ENCODE data around the gene IFNA16.
"Not testable (repeated sequence)": the region's sequence is repeated elsewhere in the genome, so short reads cannot be mapped to it uniquely, and the experiment has no call there.

IFNA16 gene

DNA sequence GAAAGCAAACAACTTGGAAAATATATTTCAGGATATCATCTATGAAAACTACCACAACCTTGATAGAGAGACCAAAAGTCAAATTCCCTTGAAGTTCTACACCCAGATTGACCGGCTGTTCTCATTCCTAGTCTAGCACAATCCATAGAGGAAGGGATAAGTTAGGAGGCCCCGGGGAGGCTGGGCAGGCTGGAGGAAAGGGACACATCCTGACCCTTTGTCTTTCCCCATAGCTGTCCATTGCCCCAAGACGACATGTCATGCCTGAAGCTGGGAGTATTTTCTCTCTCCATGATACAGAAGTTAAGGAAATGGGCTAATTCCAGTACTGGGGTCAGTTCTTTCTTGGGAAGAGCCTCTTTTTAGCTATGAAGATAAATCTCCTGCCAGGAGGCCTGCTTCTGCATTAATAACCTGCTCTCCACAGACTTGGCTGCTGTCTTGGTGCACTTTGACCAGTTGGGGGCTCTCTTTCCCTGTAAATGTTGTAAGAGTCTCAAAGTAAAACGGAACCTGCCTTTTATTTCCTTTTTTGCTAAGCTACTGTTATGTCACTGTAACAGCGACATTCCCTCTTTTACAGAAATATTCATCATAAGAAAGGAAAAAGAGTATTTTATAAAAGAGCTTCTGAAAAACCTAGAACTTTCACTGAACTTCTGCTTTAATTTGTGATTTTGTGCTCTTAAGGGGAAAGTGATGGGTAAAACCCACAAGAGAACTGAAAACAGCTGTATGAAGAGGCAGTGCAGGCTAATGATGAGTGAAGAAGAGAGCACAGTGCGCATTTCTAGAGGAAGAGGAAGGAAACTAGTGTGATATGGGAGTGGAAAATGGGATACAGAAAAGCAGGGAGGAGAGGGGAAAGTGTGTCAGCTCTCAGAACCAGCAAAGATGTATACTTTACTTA lies 22.0 kb downstream of the IFNA16 start:
- DNase-seq (ENCODE audit: low spot score) = peak; percentile 54

DNA sequence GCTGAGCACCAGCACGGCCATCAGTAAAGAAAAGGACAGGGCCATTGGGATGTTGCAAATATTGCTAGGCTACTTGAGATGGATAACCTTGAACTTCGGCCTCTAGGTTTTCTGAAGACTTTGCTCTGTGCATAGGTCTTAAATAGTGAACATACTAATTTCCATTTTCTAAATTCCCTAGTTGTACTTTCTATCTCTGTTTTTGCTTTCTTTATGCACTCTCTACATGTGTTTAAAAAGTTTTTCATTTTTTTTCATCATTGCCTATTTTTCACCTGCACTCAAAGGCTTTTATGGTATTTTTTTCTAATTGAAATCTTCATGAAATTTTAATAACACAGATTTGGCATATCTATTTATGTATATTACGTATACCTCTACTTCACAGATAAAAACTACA lies 29.6 kb downstream of the IFNA16 start, which contains the start of gene IFNA4:
Gene IFNA4 (minus strand): TSS at position 101 of the 400 bp plus-strand sequence. CDS start 56 bp downstream, at position 45.
- DNase-seq (ENCODE audit: low spot score) = not testable (repeated sequence)

DNA sequence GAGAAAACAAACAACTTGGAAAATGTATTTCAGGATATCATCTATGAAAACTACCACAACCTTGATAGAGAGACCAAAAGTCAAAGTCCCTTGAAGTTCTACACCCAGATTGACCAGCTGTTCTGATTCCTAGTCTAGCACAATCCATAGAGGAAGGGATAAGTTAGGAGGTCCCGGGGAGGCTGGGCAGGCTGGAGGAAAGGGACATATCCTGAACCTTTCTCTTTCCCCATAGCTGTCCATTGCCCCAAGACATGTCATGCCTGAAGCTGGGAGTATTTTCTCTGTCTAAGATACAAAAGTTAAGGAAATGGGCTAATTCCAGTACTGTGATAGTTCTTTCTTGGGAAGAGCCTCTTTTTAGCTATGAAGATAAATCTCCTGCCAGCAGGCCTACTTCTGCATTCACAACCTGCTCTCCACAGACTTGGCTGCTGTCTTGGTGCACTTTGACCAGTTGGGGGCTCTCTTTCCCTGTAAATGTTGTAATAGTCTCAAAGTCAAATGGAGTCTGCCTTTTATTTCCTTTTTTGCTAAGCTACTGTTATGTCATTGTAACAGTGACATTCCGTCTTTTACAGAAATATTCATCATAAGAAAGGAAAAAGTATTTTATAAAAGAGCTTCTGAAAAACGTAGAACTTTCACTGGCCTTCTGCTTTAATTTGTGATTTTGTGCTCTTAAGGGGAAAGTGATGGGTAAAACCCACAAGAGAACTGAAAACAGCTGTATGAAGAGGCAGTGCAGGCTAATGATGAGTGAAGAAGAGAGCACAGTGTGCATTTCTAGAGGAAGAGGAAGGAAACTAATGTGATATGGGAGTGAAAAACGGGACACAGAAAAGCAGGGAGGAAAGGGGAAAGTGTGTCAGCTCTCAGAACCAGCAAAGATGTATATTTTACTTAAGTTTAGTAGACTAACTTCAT lies 34.0 kb downstream of the IFNA16 start:
- peak; percentile 58 for DNase-seq (ENCODE audit: low spot score)

DNA sequence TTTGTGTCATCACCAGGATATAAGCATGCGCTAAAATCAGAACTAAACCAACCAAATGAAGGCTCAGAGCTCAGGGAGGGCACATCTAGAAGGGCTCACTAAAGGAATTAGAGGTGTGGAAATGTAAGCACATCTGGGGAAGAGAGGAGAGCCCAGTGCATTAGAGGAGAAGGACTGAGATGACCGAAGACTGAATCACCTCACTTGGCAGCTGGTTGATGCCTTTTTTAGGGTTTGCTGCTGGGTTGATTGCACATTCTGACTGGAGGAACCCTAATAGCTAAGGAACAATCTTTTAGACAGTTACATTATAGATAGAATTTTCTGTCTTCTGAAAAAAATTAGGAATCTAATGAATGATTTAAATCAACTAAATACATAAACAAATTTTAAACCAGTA lies 42.4 kb downstream of the IFNA16 start:
- DNase-seq (ENCODE audit: low spot score) = no peak

DNA sequence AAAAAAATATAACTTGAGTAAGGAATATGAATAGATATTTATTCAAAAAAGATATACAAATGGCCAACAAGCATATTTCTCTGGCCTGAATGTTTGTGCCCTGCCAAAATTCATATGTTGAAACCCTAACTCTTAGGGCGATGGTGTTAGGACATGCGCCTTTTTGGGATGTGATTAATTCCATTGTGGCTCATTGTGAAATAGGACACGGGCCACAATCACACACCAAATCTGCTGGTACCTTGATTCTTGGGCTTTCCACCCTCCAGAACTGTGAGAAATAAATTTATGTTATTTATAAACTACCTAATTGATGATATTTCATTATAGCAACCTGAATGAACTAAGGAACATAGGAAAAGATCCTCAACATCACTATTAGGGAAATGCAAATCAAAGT lies 45.0 kb downstream of the IFNA16 start:
- no peak for DNase-seq (ENCODE audit: low spot score)

DNA sequence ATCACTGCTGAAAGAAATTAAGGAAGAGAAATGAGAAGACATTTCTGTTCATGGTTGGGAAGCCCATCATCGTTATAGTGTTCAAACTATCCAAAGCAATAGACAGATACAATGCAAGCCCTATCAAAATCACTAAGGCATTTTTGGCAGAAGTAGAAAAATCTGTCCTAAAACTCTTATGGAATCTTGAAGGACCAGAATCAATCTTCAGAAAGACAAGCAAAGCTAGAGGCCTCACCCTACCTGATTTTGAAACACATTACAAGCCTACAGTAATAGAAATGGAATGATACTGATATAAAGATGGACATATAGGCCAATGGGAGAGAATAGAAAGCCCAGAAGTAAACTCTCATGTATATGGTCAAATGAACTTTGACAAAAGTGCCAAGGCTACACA lies 45.8 kb downstream of the IFNA16 start:
- DNase-seq (ENCODE audit: low spot score) = no peak

DNA sequence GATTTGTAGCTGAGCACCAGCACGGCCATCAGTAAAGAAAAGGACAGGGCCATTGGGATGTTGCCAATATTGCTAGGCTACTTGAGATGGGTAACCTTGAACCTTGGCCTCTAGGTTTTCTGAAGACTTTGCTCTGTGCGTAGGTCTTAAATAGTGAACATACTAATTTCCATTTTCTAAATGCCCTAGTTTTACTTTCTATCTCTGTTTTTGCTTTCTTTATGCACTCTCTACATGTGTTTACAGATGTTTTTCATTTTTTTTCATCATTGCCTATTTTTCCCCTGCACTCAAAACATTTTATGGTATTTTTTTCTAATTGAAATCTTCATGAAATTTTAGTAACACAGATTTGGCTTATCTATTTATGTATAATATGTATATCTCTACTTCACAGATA lies 50.6 kb downstream of the IFNA16 start, which contains the start of gene IFNA21:
Gene IFNA21 (minus strand): TSS at position 101 of the 400 bp plus-strand sequence. CDS start 48 bp downstream, at position 53.
- DNase-seq (ENCODE audit: low spot score) = not testable (repeated sequence)
